Heart left ventricle (tissue), 16 donors: Measurements from ENCODE around the gene CDK18. TPM values are rescaled to one million over a fixed set of nuclear protein-coding genes. Genes with fewer than 3 reads are reported as not detected.

Source experiments
- ATAC-seq, 4 donors: fragments of 200-7000 bp; cut with Tn5 transposase; one replicate each; pipeline ENCODE4 v1.9.1; 2020 to 2022; ENCODE audit warnings: moderate library complexity in 4 of 4, mild to moderate bottlenecking in 3 of 4, moderate number of reproducible peaks in 1 of 4
- DNase-seq, 5 donors: peaks; one replicate each; pipeline ENCODE4 v3.0.0-alpha.2; 2020
- H3K27ac ChIP-seq, 12 donors: fragments of 200-600 bp; sonication (generic) in 4 of 12; one replicate each; pipeline versions ENCODE4 v1.5.0 to v1.8.0; 2016 to 2022; ENCODE audit warnings: mild to moderate bottlenecking in 2 of 12
- H3K27me3 ChIP-seq, 9 donors: fragments of 200-600 bp; sonication (generic) in 2 of 9; one replicate each; pipeline versions ENCODE4 v1.5.1 to v1.8.0; 2016 to 2022; ENCODE audit warnings: mild to moderate bottlenecking in 3 of 9
- H3K36me3 ChIP-seq, 9 donors: fragments of 200-600 bp; sonication (generic) in 2 of 9; one replicate each; pipeline versions ENCODE4 v1.5.0 to v1.8.0; 2018 to 2022; ENCODE audit warnings: mild to moderate bottlenecking in 2 of 9
- H3K4me1 ChIP-seq, 12 donors: fragments of 200-600 bp; sonication (generic) in 4 of 12; one replicate each; pipeline versions ENCODE4 v1.5.0 to v1.8.0; 2016 to 2022; ENCODE audit warnings: mild to moderate bottlenecking in 3 of 12
- H3K4me3 ChIP-seq, 12 donors: fragments of 200-600 bp; sonication (generic) in 4 of 12; one replicate each; pipeline versions ENCODE4 v1.5.0 to v1.8.0; 2017 to 2022; ENCODE audit warnings: mild to moderate bottlenecking in 9 of 12, moderate library complexity in 4 of 12
- H3K9me3 ChIP-seq, 12 donors: fragments of 200-600 bp; sonication (generic) in 4 of 12; one replicate each; pipeline versions ENCODE4 v1.5.0 to v1.8.0; 2016 to 2022; ENCODE audit warnings: mild to moderate bottlenecking in 1 of 12
- POLR2A ChIP-seq, 2 donors: fragments of 450-650 bp; IDR thresholded peaks; one replicate each; pipeline ENCODE4 v1.6.1; 2017; ENCODE audit warnings: antibody characterized with exemption in 2 of 2, mild to moderate bottlenecking in 2 of 2, moderate library complexity in 2 of 2
- WGBS, 4 donors: extraction: QIAGEN DNeasy Blood & Tissue Kit in 2 of 4; methylation state at CpG; one replicate each; pipeline versions ENCODE4 v1.1.5 to v1.1.7; 2013 to 2018; 5-methylcytosine and 5-hydroxymethylcytosine counted together
- intact Hi-C, 10 donors: fragments of 100-400 bp; cut with DNase I; formaldehyde crosslinking; loops; one replicate each; pipeline versions ENCODE4 v1.11.1 to v1.14.2; 2022
- polyA plus RNA-seq, 2 donors: library from polyadenylated mRNA; stranded (reverse); fragments of 200-250 nt; gene quantifications; one replicate each; pipeline ENCODE4 v1.2.3, GENCODE V29; 2013
- total RNA-seq, 9 donors: library from RNA; depleted of rRNA in 2 of 9; stranded (reverse); fragments of >200 nt in 2 of 9; fragmentation: NEBNext Ultra II Directional in 3 of 9; extraction: Animal tissue kit (Norgen Biotek cat#: 25700) in 3 of 9; gene quantifications; one replicate each; pipeline versions ENCODE4 v1.1.0 to v1.2.4, GENCODE V29; 2016 to 2023
- TF ChIP-seq, protein P1 (sequence below), 12 donors: fragments of 200-600 bp; sonication (generic) in 4 of 12; IDR thresholded peaks; one replicate each; pipeline versions ENCODE4 v1.5.0 to v1.8.0; 2018 to 2022; ENCODE audit warnings: antibody characterized with exemption in 12 of 12, mild to moderate bottlenecking in 5 of 12
- donor health status: ischemic (EF 13 %, LVEDD 7.1; RV severe dilation, severe dysfunction).
- donor health status: healthy with polysubstance abuse.
- donor health status: DM: no; HTN: yes; CAD: no.
- donor health status: DM: no; HTN: no; CAD: no.
- donor health status: ischemic (EF 25% LVEDD 6.9; RV normal size, moderate dysfunction).
- donor health status: ischemic (EF 25% LVEDD 5.7; RV mildly dilated, moderate dysfunction).
- donor health status: healthy.
- donor health status: DM: yes; HTN: yes; CAD: no.
- donor health status: ischemic (EF 35%, LVEDD 5.7; RV mildly dilated, moderate dysfunction).
- donor health status: nonischemic (EF 11% LVEDD 7.7; RV severe dilation, severe dysfunction).
- donor health status: DM: yes; HTN: yes; CAD: no.
- donor health status: PGD.
- donor health status: ischemic (EF 29% LVEDD 5.4; RV normal size, mild dysfunction).
- donor health status: nonischemic (EF 23%, LVEDD 6.1; RV moderate dilation, normal function).

The CDK18 gene
- total and polyA plus RNA-seq, 11 donors, result 62.5 to 198 (median 141) TPM

DNA sequence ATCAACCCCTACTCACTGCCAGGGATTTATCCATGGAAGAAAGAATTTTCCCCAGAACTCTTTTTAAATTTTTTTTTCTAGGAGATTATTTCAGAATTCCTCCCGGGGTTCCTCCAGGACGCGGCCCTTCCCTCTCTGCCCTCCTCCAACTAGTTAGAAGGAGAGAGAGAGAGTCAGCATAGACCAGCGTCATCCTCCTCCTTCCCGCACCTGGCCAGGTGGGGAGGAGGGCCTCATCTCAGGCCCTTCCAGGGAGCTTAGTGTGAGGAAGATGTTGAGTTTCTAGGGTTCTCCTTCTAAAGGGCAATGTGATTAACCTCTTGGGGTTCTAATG, 63.6 kb downstream of the CDK18 start:
- no peak for DNase-seq
- peak overlapping the region in 6 of 12 donors; percentile 40 to 62 (median 53) for H3K4me3 ChIP-seq
- peaks cover 0 to 17% (median 0%) of the 10 kb centered on the region in 12 donors for H3K4me1 ChIP-seq
- no peaks in the 10 kb centered on the region for H3K9me3 ChIP-seq
- no peak for ATAC-seq
- no peaks in the 10 kb centered on the region for H3K36me3 ChIP-seq
- intact Hi-C loops, result loop anchor here in 3 of 10 donors (5.0 kb wide), 1 partner anchor 41 kb away; no protein-coding TSS in a partner anchor
- 58 to 66% (median 62%) methylated on average over 5 of the region's 5 CpGs for WGBS, 4 donors
- H3K27ac ChIP-seq, result no peak overlapping the region
- TF ChIP-seq, protein P1, sequence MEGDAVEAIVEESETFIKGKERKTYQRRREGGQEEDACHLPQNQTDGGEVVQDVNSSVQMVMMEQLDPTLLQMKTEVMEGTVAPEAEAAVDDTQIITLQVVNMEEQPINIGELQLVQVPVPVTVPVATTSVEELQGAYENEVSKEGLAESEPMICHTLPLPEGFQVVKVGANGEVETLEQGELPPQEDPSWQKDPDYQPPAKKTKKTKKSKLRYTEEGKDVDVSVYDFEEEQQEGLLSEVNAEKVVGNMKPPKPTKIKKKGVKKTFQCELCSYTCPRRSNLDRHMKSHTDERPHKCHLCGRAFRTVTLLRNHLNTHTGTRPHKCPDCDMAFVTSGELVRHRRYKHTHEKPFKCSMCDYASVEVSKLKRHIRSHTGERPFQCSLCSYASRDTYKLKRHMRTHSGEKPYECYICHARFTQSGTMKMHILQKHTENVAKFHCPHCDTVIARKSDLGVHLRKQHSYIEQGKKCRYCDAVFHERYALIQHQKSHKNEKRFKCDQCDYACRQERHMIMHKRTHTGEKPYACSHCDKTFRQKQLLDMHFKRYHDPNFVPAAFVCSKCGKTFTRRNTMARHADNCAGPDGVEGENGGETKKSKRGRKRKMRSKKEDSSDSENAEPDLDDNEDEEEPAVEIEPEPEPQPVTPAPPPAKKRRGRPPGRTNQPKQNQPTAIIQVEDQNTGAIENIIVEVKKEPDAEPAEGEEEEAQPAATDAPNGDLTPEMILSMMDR (IDR thresholded peaks at IDR 0.05), result no peak
- TF ChIP-seq POLR2A (IDR thresholded peaks at IDR 0.05), result no peak
- H3K27me3 ChIP-seq, result peaks cover 4 to 38% (median 15%) of the 10 kb centered on the region in 9 donors

DNA sequence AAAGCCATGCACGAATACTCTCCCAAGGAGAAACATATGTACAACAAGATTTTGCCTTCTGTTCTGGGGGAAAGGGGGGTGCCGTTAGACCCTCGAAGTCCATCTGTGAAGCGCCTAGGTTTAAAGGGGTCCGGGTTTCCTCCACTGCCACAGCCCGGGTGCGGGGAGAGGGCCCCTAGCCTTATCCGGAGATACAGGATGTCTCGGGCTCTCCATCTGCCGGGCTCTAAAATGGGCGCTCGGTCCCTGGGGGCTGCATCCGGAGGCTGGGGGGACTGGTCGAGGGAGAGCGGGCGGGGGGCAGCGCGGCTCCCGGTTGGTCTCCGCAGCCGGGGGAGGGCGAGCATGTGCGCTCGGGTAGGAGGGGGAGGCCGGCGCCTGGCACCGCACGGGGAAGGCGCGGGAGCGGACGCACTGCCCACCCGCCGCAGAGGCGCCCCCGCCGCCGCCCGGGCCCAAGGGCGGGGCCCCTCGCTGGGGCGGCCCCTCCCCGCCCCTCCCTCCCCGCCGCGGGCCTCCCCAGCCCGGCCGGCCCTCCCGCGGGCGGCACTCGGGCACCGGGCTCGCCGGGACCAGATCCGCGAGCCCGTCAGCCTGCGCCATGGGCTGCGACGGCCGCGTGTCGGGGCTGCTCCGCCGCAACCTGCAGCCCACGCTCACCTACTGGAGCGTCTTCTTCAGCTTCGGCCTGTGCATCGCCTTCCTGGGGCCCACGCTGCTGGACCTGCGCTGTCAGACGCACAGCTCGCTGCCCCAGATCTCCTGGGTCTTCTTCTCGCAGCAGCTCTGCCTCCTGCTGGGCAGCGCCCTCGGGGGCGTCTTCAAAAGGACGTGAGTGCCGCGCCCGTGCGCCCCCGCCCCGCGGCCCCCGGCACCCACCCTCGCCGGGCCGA, 64.2 kb downstream of the CDK18 start:
- Histone ChIP-seq H3K4me3 (peak overlapping the region in 11 of 12 donors; percentile 22 to 62 (median 47)), H3K9me3 (no peaks in the 10 kb centered on the region), H3K36me3 (no peaks in the 10 kb centered on the region), H3K27ac (peak overlapping the region in 2 of 12 donors; percentile 31 to 34), H3K4me1 (peaks cover 0 to 17% (median 0%) of the 10 kb centered on the region in 12 donors), H3K27me3 (peaks cover 4 to 38% (median 15%) of the 10 kb centered on the region in 9 donors)
- no peak for TF ChIP-seq POLR2A (IDR thresholded peaks at IDR 0.05)
- TF ChIP-seq, protein P1 (IDR thresholded peaks at IDR 0.05), result peak in 6 of 12 donors; percentile 16 to 37 (median 29)
- peak in 1 of 5 donors; percentile 24 for DNase-seq
- 3 to 18% (median 4%) methylated on average over 8 to 90 of the region's 90 CpGs for WGBS, 4 donors
- peak in 3 of 4 donors; percentile 23 to 30 (median 27) for ATAC-seq
- intact Hi-C loops, result loop anchor here in 3 of 10 donors (5.0 kb wide), 1 partner anchor 41 kb away; no protein-coding TSS in a partner anchor

DNA sequence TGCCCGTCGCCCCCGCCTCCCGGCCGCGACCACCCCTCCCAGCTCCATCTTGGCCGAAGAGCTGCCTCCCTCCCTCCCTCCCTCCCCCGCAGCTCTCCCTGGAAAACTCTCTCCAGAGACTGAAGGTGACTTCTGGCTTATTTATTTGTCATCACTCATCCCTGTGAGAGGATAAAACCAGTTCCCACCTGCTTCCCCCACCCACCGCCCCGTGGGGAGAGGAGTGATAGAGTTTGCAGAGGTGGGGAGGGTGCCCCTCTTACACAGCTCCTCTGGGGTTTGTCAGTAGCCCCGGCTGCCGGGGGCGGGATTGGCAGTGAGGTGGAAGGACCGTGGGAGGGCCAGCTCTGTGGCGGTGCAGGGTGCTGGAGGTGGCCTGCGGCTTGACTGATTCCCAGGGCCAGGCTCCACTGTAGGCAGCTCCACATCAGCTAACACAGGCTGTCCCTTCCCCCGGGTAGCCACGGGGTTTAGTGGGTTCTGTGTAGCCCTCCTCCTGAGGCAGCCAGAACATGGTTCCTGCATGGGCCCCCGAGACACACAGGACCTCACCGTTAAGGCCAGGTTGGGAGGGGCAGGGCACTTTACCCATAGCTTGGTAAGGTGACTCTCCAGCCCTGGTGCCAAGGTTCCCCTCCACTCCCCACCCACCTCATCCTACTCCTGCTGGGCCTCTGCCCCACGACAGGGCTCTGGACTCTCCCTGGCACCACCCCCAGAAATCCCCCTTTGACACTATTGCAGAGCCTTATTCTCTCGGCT, 65.1 kb downstream of the CDK18 start:
- Histone ChIP-seq H3K27me3 (peaks cover 4 to 38% (median 15%) of the 10 kb centered on the region in 9 donors), H3K9me3 (no peaks in the 10 kb centered on the region), H3K4me3 (peak overlapping the region in 11 of 12 donors; percentile 15 to 62 (median 47)), H3K36me3 (no peaks in the 10 kb centered on the region), H3K27ac (peak overlapping the region in 2 of 12 donors; percentile 31 to 34), H3K4me1 (peaks cover 0 to 17% (median 0%) of the 10 kb centered on the region in 12 donors)
- 11 to 30% (median 15%) methylated on average over 13 to 22 of the region's 22 CpGs for WGBS, 4 donors
- intact Hi-C loops, result loop anchor here in 3 of 10 donors (5.0 kb wide), 2 partner anchors 42 to 82 kb away; no protein-coding TSS in a partner anchor
- ATAC-seq (peak in 3 of 4 donors; percentile 22 to 41 (median 25)), DNase-seq (peak in 1 of 5 donors; percentile 22)
- TF ChIP-seq, protein P1 (IDR thresholded peaks at IDR 0.05), result no peak
- no peak for TF ChIP-seq POLR2A (IDR thresholded peaks at IDR 0.05)
